Lung (tissue), 12 donors: ENCODE measurements around the gene BCR. TPM values are rescaled to one million over a fixed set of nuclear protein-coding genes. Genes with fewer than 3 reads are reported as not detected.

Source experiments
- ATAC-seq: fragments of 200-7000 bp; cut with Tn5 transposase; one replicate; pipeline ENCODE4 v1.9.1; 2020; ENCODE audit warnings: moderate number of reproducible peaks; ENCODE audit not compliant: insufficient read depth, low FRiP score
- DNase-seq, 3 donors: peaks; one replicate each; pipeline ENCODE4 v3.0.0-alpha.2; 2013 to 2017
- H3K27ac ChIP-seq, 2 donors: one replicate each; pipeline ENCODE4 v1.5.1; 2013; ENCODE audit warnings: mild to moderate bottlenecking in 2 of 2, moderate library complexity in 2 of 2, control low read depth in 1 of 2, inconsistent platforms in 1 of 2, low read depth in 1 of 2, low read length in 1 of 2
- H3K27me3 ChIP-seq, 3 donors: one replicate each; pipeline ENCODE4 v1.5.1; 2013; ENCODE audit warnings: low read length in 2 of 3; ENCODE audit not compliant: control insufficient read depth in 3 of 3, insufficient read depth in 3 of 3
- H3K36me3 ChIP-seq, 4 donors: one replicate each; pipeline ENCODE4 v1.5.1; 2013; ENCODE audit warnings: low read length in 4 of 4, mild to moderate bottlenecking in 1 of 4, moderate library complexity in 1 of 4; ENCODE audit not compliant: control insufficient read depth in 4 of 4, insufficient read depth in 4 of 4
- H3K4me1 ChIP-seq, 5 donors: one replicate each; pipeline ENCODE4 v1.5.1; 2013; ENCODE audit warnings: low read length in 5 of 5, mild to moderate bottlenecking in 2 of 5, moderate library complexity in 1 of 5; ENCODE audit not compliant: control insufficient read depth in 5 of 5, insufficient read depth in 5 of 5
- H3K4me3 ChIP-seq: one replicate; pipeline ENCODE4 v1.5.1; 2013; ENCODE audit warnings: mild to moderate bottlenecking, control low read depth, moderate library complexity
- H3K9ac ChIP-seq, 2 donors: one replicate each; pipeline ENCODE4 v1.5.1; 2013; ENCODE audit warnings: low read length in 2 of 2, control low read depth in 1 of 2; ENCODE audit not compliant: insufficient read depth in 1 of 2
- H3K9me3 ChIP-seq, 4 donors: one replicate each; pipeline ENCODE4 v1.5.1; 2013; ENCODE audit warnings: low read length in 3 of 4, mild to moderate bottlenecking in 1 of 4, moderate library complexity in 1 of 4; ENCODE audit not compliant: control insufficient read depth in 4 of 4, insufficient read depth in 3 of 4
- CTCF ChIP-seq: IDR thresholded peaks from 2 replicates; pipeline ENCODE4 v1.5.1; 2012; ENCODE audit warnings: mild to moderate bottlenecking; ENCODE audit errors: control extremely low read depth, extremely low read depth
- WGBS, 2 donors: extraction: QIAGEN DNeasy Blood & Tissue Kit; methylation state at CpG; one replicate each; pipeline ENCODE4 v1.1.7; 2013; 5-methylcytosine and 5-hydroxymethylcytosine counted together
- polyA plus RNA-seq, 2 donors: library from polyadenylated mRNA; stranded (reverse); fragments of 200-250 nt; gene quantifications; one replicate each; pipeline ENCODE4 v1.2.1, GENCODE V29; 2013
- total RNA-seq, 2 donors: library from RNA; depleted of rRNA in 1 of 2; stranded (reverse); fragments of >200 nt in 1 of 2; gene quantifications; one replicate each; pipeline ENCODE4 v1.2.1, GENCODE V29; 2014 to 2021
- donor health status: control.
- donor health status: control.
- donor health status: Bipolar disorder and iron deficiency.
- donor health status: healthy.
- donor health status: DM: yes; HTN: yes; CAD: no.

Gene BCR
- total and polyA plus RNA-seq, 4 donors, result 21.8 to 67.3 (median 31.8) TPM

GRCh38 chr22:23142546-23143105 lies 37.7 kb upstream of the BCR start:
- no peak overlapping the region for H3K4me3 ChIP-seq
- no peak for ATAC-seq
- H3K9me3 ChIP-seq, result no peaks in the 10 kb centered on the region
- H3K27ac ChIP-seq, result no peak overlapping the region
- H3K36me3 ChIP-seq, result no peaks in the 10 kb centered on the region
- no peak for DNase-seq
- no peak for TF ChIP-seq CTCF
- H3K9ac ChIP-seq, result no peak overlapping the region
- peaks cover 0 to 26% (median 2%) of the 10 kb centered on the region in 5 donors for H3K4me1 ChIP-seq
- H3K27me3 ChIP-seq, result no peaks in the 10 kb centered on the region
- 85 to 88% methylated on average over 9 of the region's 9 CpGs for WGBS, 2 donors

GRCh38 chr22:23143119-23143518 lies 37.2 kb upstream of the BCR start:
- H3K9me3 ChIP-seq, result no peaks in the 10 kb centered on the region
- WGBS, 2 donors, result 97 to 98% methylated on average over 1 of the region's 1 CpG
- H3K27ac ChIP-seq, result no peak overlapping the region
- no peaks in the 10 kb centered on the region for H3K27me3 ChIP-seq
- no peak overlapping the region for H3K4me3 ChIP-seq
- no peak overlapping the region for H3K9ac ChIP-seq
- ATAC-seq (no peak), DNase-seq (no peak)
- peaks cover 0 to 24% (median 7%) of the 10 kb centered on the region in 5 donors for H3K4me1 ChIP-seq
- H3K36me3 ChIP-seq, result no peaks in the 10 kb centered on the region
- no peak for TF ChIP-seq CTCF

- no peak overlapping the region for H3K4me3 ChIP-seq
- H3K9ac ChIP-seq, result no peak overlapping the region
- ATAC-seq (no peak), DNase-seq (no peak)
- WGBS, 2 donors, result 94 to 95% methylated on average over 4 of the region's 4 CpGs
- H3K36me3 ChIP-seq, result no peaks in the 10 kb centered on the region
- no peak overlapping the region for H3K27ac ChIP-seq
- H3K4me1 ChIP-seq, result peaks cover 0 to 26% (median 7%) of the 10 kb centered on the region in 5 donors
- H3K9me3 ChIP-seq, result no peaks in the 10 kb centered on the region
- H3K27me3 ChIP-seq, result no peaks in the 10 kb centered on the region
- no peak for TF ChIP-seq CTCF
Observed at GRCh38 chr22:23144432-23144831, 35.9 kb upstream of the BCR start.
